ENCODE measurements around the gene HTR6. TPM values are rescaled to one million over a fixed set of nuclear protein-coding genes. Genes with fewer than 3 reads are reported as not detected.

Gene HTR6
- total and polyA plus RNA-seq, 2 of the 4 experiments (the other 2 are of a cell fraction): not detected

DNA sequence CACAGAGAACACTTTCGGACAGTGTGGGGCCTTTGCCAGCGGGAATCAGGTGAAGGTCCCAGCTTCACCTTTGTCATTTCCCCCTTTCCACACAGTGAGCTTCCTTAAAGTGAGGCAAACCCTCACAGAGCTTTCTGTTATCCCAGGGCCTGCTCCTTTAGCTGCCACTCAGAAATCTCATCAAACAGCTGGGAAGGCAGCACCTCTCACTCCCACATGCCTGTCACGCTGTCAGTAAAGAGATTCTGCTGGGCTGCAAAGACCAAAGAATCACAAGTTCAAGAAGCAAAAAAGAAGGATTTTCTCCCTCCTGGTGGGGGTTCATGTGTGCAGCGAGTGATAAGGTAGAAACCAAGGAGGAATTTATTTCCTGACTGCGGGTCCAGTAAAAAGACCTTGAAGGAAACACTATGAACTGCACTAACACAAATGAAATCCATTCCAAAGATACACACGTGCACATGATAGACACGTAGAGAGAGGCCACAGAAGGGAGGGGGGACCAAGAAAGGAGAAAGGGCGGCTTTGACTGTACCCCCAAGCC is 44.0 kb downstream of the HTR6 start:
- TF ChIP-seq USF2 (IDR thresholded peaks at IDR 0.05; ENCODE audit: low read depth, low read length) (no peak), BHLHE40 (IDR thresholded peaks at IDR 0.05; ENCODE audit: low read depth, low read length) (no peak), RCOR1 (IDR thresholded peaks at IDR 0.05; ENCODE audit: insufficient replicate concordance, low read length) (no peak), POLR2A (IDR thresholded peaks at IDR 0.05; ENCODE audit: low read depth, low read length) (no peak), CHD1 (IDR thresholded peaks at IDR 0.05; ENCODE audit: low read depth, low read length) (no peak), MAFK (IDR thresholded peaks at IDR 0.05; ENCODE audit: low read depth, low read length) (no peak), RFX5 (IDR thresholded peaks at IDR 0.05; ENCODE audit: low read depth, low read length) (no peak), CEBPB (IDR thresholded peaks at IDR 0.05; ENCODE audit: low read depth, low read length) (no peak), FOS (IDR thresholded peaks at IDR 0.05; ENCODE audit: low read depth, low read length) (no peak), RAD21 (IDR thresholded peaks at IDR 0.05; ENCODE audit: low read length) (no peak), SMC3 (IDR thresholded peaks at IDR 0.05; ENCODE audit: low read depth, low read length) (no peak), MAZ (IDR thresholded peaks at IDR 0.05; ENCODE audit: borderline replicate concordance, low read depth, low read length) (no peak), NFE2L2 (IDR thresholded peaks at IDR 0.05; ENCODE audit: low read depth, low read length) (no peak), MXI1 (IDR thresholded peaks at IDR 0.05; ENCODE audit: borderline replicate concordance, low read depth, low read length) (no peak)
- TF ChIP-seq, protein P1, sequence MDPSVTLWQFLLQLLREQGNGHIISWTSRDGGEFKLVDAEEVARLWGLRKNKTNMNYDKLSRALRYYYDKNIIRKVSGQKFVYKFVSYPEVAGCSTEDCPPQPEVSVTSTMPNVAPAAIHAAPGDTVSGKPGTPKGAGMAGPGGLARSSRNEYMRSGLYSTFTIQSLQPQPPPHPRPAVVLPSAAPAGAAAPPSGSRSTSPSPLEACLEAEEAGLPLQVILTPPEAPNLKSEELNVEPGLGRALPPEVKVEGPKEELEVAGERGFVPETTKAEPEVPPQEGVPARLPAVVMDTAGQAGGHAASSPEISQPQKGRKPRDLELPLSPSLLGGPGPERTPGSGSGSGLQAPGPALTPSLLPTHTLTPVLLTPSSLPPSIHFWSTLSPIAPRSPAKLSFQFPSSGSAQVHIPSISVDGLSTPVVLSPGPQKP (IDR thresholded peaks at IDR 0.05; ENCODE audit: borderline replicate concordance, low read depth, low read length): no peak
- TF ChIP-seq, protein P2, sequence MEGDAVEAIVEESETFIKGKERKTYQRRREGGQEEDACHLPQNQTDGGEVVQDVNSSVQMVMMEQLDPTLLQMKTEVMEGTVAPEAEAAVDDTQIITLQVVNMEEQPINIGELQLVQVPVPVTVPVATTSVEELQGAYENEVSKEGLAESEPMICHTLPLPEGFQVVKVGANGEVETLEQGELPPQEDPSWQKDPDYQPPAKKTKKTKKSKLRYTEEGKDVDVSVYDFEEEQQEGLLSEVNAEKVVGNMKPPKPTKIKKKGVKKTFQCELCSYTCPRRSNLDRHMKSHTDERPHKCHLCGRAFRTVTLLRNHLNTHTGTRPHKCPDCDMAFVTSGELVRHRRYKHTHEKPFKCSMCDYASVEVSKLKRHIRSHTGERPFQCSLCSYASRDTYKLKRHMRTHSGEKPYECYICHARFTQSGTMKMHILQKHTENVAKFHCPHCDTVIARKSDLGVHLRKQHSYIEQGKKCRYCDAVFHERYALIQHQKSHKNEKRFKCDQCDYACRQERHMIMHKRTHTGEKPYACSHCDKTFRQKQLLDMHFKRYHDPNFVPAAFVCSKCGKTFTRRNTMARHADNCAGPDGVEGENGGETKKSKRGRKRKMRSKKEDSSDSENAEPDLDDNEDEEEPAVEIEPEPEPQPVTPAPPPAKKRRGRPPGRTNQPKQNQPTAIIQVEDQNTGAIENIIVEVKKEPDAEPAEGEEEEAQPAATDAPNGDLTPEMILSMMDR (conservative IDR thresholded peaks at IDR 0.05; ENCODE audit: low read depth, low read length): no peak
- 100% methylated on average over 1 of the region's 8 CpGs; no CpG with 5 or more reads in 1 of the 2 experiments for WGBS, 2 experiments (ENCODE audit: extremely low coverage in 2 of 2, insufficient read length in 1 of 2)
- H3K18ac ChIP-seq (ENCODE audit: low read depth, low read length): no peak overlapping the region
- no peak overlapping the region for H3K56ac ChIP-seq (ENCODE audit: extremely low read depth, insufficient read depth, low read length)
- no peak overlapping the region for H3K4me3 ChIP-seq (ENCODE audit: insufficient read depth, low read depth, low read length)
- no peak overlapping the region for H3K4ac ChIP-seq (ENCODE audit: low read depth, low read length)
- no peaks in the 10 kb centered on the region for H3K4me1 ChIP-seq (ENCODE audit: control insufficient read depth, insufficient read depth, low read length)
- no TSS peak for BruUV-seq (replicated peaks)
- DNase-seq (no peak), ATAC-seq (ENCODE audit: low read depth) (no peak)
- no peaks in the 10 kb centered on the region for H3K9me1 ChIP-seq (ENCODE audit: insufficient read depth, low read length)
- intact Hi-C loops (cut with micrococcal nuclease): no loop called here
- H3K23ac ChIP-seq (ENCODE audit: low read depth, low read length): no peak overlapping the region; the same call in 1 of the 2 replicates
- no peaks in the 10 kb centered on the region for H3K9me3 ChIP-seq (ENCODE audit: control insufficient read depth, insufficient read depth, low read length)
- no peak overlapping the region for H3K27ac ChIP-seq (ENCODE audit: insufficient read depth, low read length)
- H2AK9ac ChIP-seq (replicated peaks; ENCODE audit: low read depth, low read length, poor library complexity): no peak overlapping the region
- H2BK20ac ChIP-seq (ENCODE audit: low read depth, low read length): no peak overlapping the region
- dilution Hi-C loops (cut with HindIII; ENCODE audit: low sequenced_read_pairs, unreplicated experiment): no loop called here
- H4K5ac ChIP-seq (ENCODE audit: low read depth, low read length): no peak overlapping the region
- peaks cover 2% of the 10 kb centered on the region for H3K36me3 ChIP-seq (ENCODE audit: control insufficient read depth, insufficient read depth, low read length)
- CTCF ChIA-PET: interaction anchor here (0.7 kb wide), 1 partner anchor 248 kb away, joined by 3 read pairs; no protein-coding TSS in a partner anchor
- no peak overlapping the region for H2AFZ ChIP-seq (replicated peaks; ENCODE audit: low read length, poor library complexity)
- no peak overlapping the region for H3K4me2 ChIP-seq (ENCODE audit: low read depth, low read length)
- no peak overlapping the region for H2AK5ac ChIP-seq (ENCODE audit: low read depth, low read length)
- H4K8ac ChIP-seq (ENCODE audit: low read depth in 2 of 2, low read length in 2 of 2): no peak overlapping the region
- in situ Hi-C loops (cut with MboI; ENCODE audit: low sequenced_read_pairs): no loop called here
- no peaks in the 10 kb centered on the region for H3K27me3 ChIP-seq (ENCODE audit: control insufficient read depth, insufficient read depth, low read length)
- no peak overlapping the region for H3K14ac ChIP-seq (replicated peaks; ENCODE audit: low read depth, low read length)
- POLR2A ChIA-PET (ENCODE audit: unreplicated experiment): no interaction called here
- no peaks in the 10 kb centered on the region for H4K20me1 ChIP-seq (ENCODE audit: insufficient read depth, low read length)
- H2BK5ac ChIP-seq (ENCODE audit: low read depth, low read length, poor library complexity, severe bottlenecking): no peak overlapping the region
- H2BK120ac ChIP-seq (ENCODE audit: low read depth, low read length): no peak overlapping the region
- H3K9ac ChIP-seq (ENCODE audit: low read depth, low read length): no peak overlapping the region
- no peak overlapping the region for H4K91ac ChIP-seq (ENCODE audit: insufficient read depth, low read depth, low read length)
- no peaks in the 10 kb centered on the region for H3K79me1 ChIP-seq (ENCODE audit: low read depth in 1 of 2, low read length in 2 of 2)
- H2BK15ac ChIP-seq (ENCODE audit: low read depth, low read length): no peak overlapping the region
